GM06990 (cell line): ENCODE results near the gene BAZ1B.
A peak's percentile ranks its signal among the peaks of the same experiment; 100 is the strongest.
"Not testable (repeated sequence)": the region's sequence is repeated elsewhere in the genome, so short reads cannot be mapped to it uniquely, and the experiment has no call there.

Experiments
- DNase-seq: peaks from one replicate; pipeline ENCODE4 v3.0.0-alpha.2; 2011; ENCODE audit not compliant: insufficient read length; ENCODE audit errors: extremely low read depth
- H3K27me3 ChIP-seq: replicated peaks from 2 replicates; pipeline ENCODE4 v1.6.0; 2011; ENCODE audit warnings: low read length; ENCODE audit not compliant: control insufficient read depth, insufficient read depth
- H3K36me3 ChIP-seq: 2 replicates; pipeline ENCODE4 v1.5.1; 2011; ENCODE audit warnings: low read length; ENCODE audit not compliant: control insufficient read depth, insufficient read depth
- H3K4me3 ChIP-seq: replicated peaks from 2 replicates; pipeline ENCODE4 v1.5.1; 2011; ENCODE audit warnings: low read depth, mild to moderate bottlenecking, control low read depth, low read length
- CTCF ChIP-seq: IDR thresholded peaks from 2 replicates; pipeline ENCODE4 v1.5.1; 2011; ENCODE audit warnings: low read length, control low read depth, mild to moderate bottlenecking, inconsistent platforms; ENCODE audit not compliant: insufficient read depth, poor library complexity, severe bottlenecking

The BAZ1B gene

GRCh38 chr7:73567846-73568685 is 46.0 kb upstream of the BAZ1B start:
- DNase-seq = no peak

GRCh38 chr7:73567140-73567539 is 45.0 kb upstream of the BAZ1B start:
- no peak for TF ChIP-seq CTCF

More at GRCh38 chr7:73567846-73568685, 46.0 kb upstream of the BAZ1B start:
- TF ChIP-seq CTCF = no peak
- Histone ChIP-seq H3K4me3 (no peak overlapping the region), H3K36me3 (peaks cover 23% of the 10 kb centered on the region), H3K27me3 (no peaks in the 10 kb centered on the region)

GRCh38 chr7:73566431-73566830 is 44.3 kb upstream of the BAZ1B start:
- Histone ChIP-seq H3K4me3 (peak overlapping the region; percentile 37), H3K36me3 (peaks cover 14% of the 10 kb centered on the region)
- H3K27me3 ChIP-seq, DNase-seq: not testable (repeated sequence)

More at GRCh38 chr7:73567140-73567539, 45.0 kb upstream of the BAZ1B start:
- DNase-seq = no peak
- Histone ChIP-seq H3K4me3 (no peak overlapping the region), H3K36me3 (peaks cover 15% of the 10 kb centered on the region), H3K27me3 (no peaks in the 10 kb centered on the region)

GRCh38 chr7:73565675-73566340 is 43.7 kb upstream of the BAZ1B start:
- H3K27me3 ChIP-seq = no peaks in the 10 kb centered on the region
- no peak for DNase-seq
- peaks cover 10% of the 10 kb centered on the region for H3K36me3 ChIP-seq
- peak overlapping the region; percentile 37 for H3K4me3 ChIP-seq
- no peak for TF ChIP-seq CTCF

GRCh38 chr7:73560109-73560835 is 38.2 kb upstream of the BAZ1B start:
- DNase-seq = peak; percentile 37
- no peak for TF ChIP-seq CTCF
- no peaks in the 10 kb centered on the region for H3K36me3 ChIP-seq
- no peaks in the 10 kb centered on the region for H3K27me3 ChIP-seq
- no peak overlapping the region for H3K4me3 ChIP-seq
